GM18526 (cell line): ENCODE results near the gene HIVEP3.

ENCODE experiments used
- POLR2A ChIP-seq: IDR thresholded peaks from 3 replicates; pipeline ENCODE4 v1.6.1; 2011; ENCODE audit not compliant: insufficient read length; ENCODE audit errors: extremely low read depth

The HIVEP3 gene

DNA sequence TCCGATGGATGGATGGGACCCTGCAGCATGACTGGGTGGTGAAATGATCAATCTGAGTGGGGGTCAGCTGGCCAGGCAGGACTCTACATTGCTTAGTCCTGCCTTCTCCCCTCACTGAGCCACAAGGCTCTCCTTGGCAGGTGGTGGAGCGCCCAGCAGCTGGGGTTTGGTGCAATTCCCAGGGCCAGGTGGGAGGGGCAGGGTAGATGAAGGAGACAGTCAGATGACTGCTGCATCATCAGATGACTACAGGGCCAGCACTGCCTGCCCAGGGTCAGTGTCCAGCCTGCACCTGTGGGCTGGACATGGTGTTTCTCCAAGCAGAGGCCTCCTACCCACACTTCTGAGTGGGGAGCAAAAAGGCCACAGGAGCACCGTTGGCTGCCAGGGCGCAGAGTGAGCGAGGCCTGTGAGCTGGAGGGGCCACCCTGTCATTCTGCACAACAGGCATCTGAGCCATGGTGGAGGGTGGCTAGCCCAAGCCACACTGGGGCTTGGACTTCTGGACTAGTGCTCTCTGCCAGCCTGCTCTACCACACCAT is 330.3 kb downstream of the HIVEP3 start:
- TF ChIP-seq POLR2A: no peak

DNA sequence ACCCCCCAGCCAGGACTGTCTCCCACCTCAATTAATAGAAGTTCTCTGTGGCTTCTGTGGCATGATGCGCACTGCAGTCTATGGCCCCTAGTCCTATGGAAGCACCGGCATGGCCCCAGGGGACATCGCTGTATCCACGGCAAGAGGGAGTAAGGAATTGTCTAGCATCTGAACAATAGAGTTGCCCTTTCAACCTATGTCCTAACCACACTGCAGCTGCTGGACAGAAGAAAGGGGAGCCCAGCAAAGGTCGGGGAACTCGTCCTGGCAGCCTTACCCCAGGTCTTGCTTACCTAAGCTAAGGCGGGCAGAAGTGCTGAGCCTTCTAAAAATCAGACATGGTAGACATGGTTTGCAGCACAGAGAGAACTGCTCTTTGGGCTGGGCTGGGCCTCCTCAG is 330.9 kb downstream of the HIVEP3 start:
- no peak for TF ChIP-seq POLR2A

DNA sequence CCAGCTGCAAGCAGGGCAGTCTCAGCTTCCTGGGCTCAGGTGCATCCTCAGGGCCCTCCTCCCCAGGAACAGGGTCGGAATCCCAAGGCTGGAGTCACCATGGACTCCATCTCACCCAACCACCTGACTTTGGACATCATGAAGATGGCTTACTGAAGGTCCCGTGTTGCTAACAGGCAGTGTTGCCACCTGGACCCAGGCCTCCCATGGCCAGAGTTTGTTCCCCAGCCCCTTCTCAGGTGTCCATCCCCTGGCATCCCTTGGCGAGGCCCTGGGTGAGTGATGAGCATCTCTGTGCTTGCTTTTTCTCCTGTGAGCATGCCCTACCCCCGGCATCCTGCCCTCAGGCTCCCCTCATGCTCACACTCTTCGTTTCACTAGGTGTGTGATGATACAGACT is 332.5 kb downstream of the HIVEP3 start:
- no peak for TF ChIP-seq POLR2A

DNA sequence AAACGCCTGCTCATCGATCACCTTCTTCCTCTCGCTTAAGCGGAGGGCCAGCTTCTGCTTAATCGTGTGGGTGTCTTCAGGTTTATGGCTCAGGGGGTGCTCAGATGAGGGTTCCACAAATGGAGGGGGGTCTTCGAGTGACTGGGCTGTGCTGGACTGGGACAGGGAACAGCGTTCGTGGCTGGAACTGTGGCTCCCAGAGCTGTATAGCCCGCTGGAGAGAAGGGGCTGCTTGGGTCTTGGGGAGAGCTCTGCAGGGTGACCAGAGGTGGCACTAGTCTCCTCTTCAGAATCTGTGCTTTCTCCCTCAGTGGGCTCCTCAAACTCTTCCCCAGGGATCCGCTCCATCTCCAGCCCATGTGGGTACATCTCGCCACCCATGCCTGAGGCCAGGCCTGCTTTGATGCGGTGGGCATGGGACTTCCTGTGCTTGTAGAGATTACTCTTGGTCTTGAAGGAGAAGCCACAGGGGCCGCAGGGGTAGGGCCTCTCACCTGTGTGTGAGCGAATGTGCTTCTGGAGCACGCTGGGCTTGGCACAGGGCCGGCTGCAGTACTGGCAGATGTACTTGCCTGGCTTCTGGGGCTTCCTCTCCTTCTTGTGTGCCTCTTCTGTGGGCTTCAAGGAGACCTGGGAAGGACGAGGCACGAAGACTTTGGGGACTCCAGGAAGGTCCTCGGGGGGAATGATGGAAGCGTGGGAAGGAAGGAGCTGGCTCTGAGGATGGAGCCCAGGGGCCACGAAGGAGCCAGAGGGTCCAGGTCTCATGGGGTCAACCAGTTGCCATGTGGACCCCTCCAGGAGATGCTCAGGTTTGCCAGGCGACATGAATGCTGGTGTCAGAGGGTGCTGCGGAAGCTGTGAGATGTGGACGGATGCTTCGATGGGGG is 334.8 kb downstream of the HIVEP3 start:
- TF ChIP-seq POLR2A: no peak

DNA sequence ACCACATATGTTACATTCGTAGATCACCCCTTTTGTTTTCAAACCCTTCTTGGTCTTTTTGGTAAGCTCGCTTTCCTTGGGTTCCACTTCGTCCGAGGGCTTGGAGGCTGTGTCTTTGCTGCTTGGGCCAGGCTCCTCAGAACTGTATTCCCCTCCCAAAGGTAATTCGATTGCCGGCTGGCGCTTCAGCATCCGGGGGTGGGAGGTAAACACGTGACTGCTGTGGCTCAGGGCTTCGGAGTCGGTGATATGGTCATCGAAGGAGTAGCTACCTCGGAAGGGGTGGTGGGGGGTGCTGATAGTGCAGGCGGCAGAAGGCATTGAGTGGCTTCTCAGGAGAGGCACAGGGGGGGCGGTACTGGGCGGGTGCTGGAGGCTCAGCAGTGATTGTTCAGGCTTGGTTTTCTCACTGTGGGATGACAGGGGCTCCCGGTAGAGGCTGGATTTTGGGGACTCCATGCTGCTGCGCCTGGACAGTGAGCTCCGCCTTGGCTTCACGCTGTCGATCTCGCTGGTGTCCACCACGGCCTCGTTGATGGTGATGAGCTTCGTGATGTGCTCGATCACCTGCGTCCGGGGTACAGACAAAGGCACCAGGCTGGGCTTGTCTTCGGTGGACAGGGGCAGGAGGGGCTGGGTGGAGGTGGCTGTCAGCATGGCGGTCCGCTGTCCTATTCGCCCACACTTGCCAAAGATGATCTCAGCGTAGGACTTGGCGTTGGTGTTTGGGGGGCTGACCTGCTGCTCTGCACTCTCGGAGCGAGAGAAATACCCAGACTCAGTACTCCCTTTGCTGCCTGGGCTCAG is 335.7 kb downstream of the HIVEP3 start:
- no peak for TF ChIP-seq POLR2A

DNA sequence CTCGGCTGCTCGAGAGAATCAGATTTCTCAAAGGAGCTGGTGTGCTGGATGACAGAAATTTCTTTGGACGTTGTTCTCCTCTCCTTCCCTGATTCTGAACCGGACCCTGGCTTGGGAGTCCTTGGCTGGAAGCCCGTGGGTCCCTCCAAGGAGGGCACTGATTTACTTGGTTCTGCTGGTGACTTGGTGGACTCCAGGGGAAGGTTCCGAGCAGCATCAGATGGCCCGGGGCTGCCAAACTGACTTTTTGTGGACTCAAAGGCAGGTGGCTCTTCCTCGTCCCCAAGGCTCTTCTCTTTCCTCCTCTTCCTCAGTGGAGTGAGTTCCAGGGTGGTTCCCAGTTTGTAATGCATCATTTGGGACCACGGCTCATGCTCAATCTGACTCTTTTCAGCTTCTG is 336.4 kb downstream of the HIVEP3 start:
- no peak for TF ChIP-seq POLR2A

DNA sequence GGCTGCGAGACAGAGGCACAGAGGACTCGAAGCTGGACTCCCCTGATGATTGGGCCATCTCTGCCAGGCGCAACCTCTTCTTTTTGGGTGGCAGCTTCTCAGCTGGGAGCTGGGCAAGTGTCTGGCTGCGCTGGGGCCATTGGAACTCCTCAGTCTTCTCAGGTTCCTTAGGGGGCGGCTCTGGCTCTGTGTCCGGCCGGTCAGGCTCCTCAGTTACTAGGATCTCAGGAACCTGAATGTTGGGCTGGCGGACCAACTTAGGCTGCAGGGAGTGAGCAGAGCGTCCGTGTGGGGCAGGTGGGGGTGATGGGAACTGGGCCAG is 336.8 kb downstream of the HIVEP3 start:
- TF ChIP-seq POLR2A: no peak

DNA sequence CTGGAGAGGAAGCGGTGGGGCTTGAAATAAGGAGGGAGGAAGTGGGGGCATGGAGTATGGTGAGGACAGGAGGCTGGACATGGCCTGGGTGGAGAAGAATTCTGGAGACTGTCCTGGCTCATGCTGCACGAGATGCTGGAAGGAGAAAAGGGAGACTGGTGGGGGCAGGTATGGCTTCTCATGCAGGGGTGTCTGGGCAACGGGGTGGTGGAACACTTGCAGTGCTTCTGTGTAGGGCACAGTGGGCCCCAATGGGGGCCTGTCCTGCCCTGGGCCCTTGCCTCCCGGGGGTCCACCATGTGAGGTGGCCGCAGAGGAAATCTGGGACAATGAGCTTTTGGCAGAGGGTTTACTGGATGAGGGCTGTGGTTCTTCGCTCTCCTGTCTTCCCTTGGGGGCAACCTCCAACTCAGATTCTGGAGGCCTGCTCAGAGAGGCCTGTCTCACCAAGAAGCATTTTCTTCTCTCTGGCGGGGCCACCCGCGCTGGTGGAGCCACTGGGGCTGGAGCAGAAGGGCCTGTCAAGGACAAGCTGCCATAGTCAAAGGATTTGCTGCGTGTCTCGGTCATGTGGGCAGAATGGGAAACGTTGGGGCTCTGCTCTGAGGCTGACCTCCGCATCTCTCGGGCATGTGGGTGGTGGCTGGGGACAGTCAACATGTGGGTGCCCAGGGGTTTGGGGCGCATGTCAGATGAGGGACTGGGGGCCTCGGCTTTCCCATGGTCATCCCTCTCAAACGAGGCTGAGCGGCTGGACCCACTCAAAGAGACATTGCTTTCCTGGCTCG is 337.3 kb downstream of the HIVEP3 start:
- no peak for TF ChIP-seq POLR2A

DNA sequence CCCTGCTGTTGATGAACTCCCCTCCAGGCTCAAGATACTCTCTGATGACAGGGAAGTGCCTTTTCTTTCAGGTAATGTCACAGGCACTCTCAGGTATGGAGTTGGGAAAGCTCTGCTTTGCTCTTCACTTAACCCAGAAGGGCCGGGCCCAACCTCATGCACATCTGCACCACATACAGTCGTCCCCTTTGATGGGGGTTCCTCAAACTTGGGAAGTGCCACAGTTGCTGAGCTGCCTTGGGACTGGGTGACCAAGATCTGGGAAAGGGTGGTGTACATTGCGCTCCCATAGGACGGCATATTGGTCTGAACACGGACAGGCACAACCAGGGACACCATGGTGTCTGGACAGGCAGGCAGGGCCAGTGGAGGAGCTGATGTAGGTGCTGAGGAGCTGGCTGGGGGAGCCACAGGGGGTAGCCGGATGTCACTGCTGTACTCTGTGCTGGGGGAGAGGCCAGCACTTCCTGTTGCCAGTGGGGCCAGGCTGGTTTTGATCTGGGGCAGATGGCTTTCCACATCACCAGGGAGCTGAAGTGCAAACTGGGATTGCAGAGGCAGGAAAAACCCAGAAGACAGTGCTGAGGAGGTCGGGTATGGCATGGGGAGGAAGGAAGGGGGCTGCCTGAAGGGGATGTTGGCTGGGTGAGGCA is 338.1 kb downstream of the HIVEP3 start:
- no peak for TF ChIP-seq POLR2A

DNA sequence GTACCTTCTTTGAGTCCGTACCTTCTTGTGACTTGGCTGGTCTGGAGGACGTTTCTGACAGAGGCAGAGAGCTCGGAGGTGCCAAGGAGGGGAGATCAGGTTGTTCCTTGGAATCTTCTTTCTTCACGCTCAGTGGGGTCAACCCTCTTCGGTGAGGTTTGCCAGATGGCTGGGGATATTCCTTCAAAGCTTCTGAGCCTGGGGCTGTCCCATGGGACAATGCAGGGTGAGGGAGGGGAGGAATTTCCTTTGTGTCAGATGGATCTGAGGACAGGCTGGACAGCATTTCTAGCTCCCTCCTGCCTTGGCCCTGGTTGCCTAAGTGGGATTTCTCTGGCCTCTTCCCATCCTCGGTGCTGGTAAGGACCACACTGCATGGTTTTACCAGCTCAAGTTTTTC is 338.7 kb downstream of the HIVEP3 start:
- TF ChIP-seq POLR2A: no peak

DNA sequence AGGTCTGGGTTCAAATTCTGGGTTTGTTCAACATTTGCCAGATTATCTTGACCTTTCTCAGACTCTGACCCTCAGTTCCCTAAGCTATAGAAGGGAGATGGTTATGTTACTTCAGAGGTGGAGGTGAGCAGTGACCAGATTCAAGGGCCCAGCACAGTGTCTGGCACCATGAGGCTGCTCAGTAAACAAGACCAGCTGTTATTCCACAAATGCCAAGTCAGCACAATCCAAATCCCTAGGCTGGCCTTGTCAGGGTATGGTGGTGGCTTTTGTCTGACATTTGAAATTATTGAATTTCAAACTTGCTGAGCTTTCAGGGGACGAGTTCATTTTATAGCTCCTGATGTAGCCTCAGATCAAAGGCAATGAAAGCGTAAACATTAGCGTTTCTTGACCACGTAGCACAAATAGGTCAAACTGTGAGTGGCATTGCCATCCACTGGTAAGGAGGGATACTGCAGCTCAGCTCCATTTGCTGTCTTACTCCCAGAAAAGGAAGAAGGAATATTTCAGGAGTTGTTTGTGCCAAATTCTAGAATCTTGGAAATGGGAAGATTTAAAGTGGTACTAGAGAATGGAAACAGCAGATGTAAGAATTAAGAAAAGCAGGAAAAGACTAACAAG is 339.9 kb downstream of the HIVEP3 start:
- TF ChIP-seq POLR2A: no peak

DNA sequence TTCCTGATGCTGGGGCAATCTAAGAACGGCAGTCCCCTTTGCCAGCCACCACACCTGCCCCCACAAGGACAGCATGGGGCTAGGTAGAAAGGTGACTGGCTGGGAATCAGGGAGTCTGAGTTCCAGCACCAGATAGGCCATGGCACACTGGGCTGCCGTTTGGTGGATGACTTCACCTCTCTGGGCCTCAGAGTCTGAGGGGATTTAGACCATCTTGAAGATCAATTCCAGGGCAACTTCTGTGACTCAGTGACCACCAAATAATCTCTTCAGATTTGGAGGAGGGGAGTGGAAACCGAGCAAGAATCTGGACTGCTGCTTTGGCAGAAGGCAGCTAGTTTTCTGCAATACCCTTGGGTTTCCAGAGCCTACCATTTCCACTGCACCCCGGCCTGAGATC is 342.1 kb downstream of the HIVEP3 start:
- no peak for TF ChIP-seq POLR2A

DNA sequence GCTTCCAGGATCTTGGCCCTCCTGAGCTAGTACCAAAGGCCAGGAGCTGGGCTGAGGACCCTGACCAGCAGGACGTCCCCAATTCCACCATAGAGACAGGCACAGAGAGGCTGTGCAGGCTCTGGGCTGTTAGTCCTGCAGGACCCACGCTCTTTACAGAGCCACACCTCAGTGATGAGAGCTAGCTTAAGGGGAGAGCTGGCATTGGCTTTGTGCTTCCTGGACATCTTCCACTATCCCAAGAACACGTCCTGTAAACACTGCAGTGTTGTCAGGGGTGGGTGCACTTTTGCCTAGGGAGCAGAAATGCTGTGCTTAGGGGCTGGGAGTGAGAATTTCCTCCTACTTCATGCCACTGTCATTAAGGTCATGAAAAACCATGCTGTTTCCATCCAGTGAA is 342.5 kb downstream of the HIVEP3 start:
- TF ChIP-seq POLR2A: no peak

DNA sequence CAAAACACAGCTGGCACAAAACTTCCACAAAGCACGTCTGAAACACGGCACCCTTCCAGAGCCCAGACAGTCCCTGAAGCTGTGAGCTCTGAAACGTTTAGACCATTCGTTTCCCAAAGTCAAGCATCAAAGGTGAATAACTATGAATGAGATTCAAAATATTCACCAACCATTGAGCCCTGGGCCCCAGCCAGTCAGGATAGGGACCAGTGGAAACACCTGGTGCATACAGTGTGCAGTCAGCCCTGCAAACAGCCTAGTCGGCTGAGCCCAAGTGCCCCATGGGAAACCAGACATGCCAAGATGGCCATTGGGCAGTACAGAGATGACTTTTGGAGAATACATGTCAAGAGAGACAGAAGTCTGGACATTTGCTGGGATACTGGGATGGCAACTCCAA is 343.9 kb downstream of the HIVEP3 start:
- no peak for TF ChIP-seq POLR2A

DNA sequence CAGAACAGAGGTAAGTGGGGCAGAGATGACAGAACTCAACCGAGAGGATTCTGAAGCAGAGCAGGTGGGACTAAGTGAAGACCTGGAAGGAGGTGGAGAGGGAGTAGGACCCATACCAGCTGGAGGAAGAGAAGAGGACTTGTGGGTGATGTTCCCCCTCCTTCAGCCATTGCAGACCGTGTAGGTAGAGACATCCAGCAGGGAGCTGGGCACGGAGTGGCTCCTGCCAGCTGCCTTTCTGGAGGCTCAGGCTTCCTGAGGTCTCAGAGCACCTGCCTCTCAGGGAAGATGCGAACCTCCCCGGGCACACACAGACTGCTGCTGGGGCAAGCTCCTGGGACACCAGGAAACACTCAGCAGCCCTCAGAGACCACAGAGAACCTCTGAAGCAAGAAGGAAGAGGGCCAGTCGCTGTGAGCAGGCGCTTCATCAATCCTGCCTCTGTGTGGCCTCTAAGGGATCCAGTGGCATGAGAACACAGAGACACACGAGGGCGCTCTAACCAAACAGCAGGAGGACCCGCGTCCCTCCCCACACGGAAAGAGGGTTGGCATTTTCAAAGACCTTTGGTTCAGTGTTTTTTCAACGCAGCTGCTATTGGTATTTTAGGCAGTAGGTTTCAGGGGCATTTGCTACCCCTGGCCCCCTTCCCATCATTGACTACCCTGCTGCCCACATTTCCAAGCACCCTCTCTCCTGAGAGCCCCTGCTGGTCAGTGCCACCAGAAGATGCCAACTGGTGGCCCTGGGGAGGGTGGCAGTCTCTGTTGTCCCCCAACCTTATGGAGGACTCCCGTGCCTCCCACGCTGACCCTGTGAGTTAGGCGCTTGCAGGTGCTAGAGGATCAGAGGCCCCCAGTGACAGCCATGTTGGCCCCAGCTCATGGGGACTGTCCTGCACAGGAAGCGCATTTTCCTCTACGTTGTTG is 344.7 kb downstream of the HIVEP3 start:
- TF ChIP-seq POLR2A: no peak
